ENCODE data around the gene ZNF491. TPM values are rescaled to one million over a fixed set of nuclear protein-coding genes. Genes with fewer than 3 reads are reported as not detected.

Gene ZNF491
- polyA plus RNA-seq, 1 donor from 2014 or later: 29.8 TPM

DNA sequence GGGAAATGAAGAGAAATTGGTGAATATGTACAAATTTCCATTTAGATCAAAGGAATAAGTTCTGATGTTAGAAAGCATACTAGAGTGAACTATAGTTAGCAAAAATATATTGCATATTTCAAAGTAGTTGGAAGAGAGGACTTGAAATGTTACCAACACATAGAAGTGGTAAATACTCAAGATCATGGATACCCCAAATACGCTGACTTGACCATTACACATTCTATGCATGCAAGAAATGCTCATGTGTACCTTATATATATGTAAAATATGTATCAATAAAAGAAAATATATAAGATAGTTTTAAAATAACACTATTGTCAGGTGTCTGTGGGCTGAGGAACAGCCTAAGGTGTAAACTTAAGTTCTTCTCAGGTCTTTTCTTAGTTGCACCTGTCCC lies 14.6 kb upstream of the ZNF491 start:
- Histone ChIP-seq H3K4me3 (ENCODE audit: low read length) (no peak overlapping the region), H3F3A (ENCODE audit: insufficient read depth, low read length, poor library complexity, severe bottlenecking) (no peaks in the 10 kb centered on the region), H3K9me2 (ENCODE audit: insufficient read depth, low read length) (no peaks in the 10 kb centered on the region), H2AFZ (ENCODE audit: low read depth, low read length) (no peak overlapping the region), H3K4me2 (ENCODE audit: low read length) (no peak overlapping the region), H3K27ac (ENCODE audit: low read length) (no peak overlapping the region), H3K9me3 (ENCODE audit: low read length) (peaks cover 14% of the 10 kb centered on the region), H3K79me2 (replicated peaks; ENCODE audit: insufficient read depth, low read length) (no peaks in the 10 kb centered on the region), H3K9ac (ENCODE audit: low read length) (no peak overlapping the region), H3K27me3 (ENCODE audit: insufficient read depth, low read depth, low read length) (no peaks in the 10 kb centered on the region), H4K20me1 (ENCODE audit: insufficient read depth) (no peaks in the 10 kb centered on the region), H3K36me3 (ENCODE audit: insufficient read depth, low read length) (peaks cover 43% of the 10 kb centered on the region)
- TF ChIP-seq RAD21 (conservative IDR thresholded peaks at IDR 0.05) (no peak), TAF1 (IDR thresholded peaks at IDR 0.05; ENCODE audit: low read depth) (no peak)
- TF ChIP-seq, protein P1, sequence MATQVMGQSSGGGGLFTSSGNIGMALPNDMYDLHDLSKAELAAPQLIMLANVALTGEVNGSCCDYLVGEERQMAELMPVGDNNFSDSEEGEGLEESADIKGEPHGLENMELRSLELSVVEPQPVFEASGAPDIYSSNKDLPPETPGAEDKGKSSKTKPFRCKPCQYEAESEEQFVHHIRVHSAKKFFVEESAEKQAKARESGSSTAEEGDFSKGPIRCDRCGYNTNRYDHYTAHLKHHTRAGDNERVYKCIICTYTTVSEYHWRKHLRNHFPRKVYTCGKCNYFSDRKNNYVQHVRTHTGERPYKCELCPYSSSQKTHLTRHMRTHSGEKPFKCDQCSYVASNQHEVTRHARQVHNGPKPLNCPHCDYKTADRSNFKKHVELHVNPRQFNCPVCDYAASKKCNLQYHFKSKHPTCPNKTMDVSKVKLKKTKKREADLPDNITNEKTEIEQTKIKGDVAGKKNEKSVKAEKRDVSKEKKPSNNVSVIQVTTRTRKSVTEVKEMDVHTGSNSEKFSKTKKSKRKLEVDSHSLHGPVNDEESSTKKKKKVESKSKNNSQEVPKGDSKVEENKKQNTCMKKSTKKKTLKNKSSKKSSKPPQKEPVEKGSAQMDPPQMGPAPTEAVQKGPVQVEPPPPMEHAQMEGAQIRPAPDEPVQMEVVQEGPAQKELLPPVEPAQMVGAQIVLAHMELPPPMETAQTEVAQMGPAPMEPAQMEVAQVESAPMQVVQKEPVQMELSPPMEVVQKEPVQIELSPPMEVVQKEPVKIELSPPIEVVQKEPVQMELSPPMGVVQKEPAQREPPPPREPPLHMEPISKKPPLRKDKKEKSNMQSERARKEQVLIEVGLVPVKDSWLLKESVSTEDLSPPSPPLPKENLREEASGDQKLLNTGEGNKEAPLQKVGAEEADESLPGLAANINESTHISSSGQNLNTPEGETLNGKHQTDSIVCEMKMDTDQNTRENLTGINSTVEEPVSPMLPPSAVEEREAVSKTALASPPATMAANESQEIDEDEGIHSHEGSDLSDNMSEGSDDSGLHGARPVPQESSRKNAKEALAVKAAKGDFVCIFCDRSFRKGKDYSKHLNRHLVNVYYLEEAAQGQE (IDR thresholded peaks at IDR 0.05; ENCODE audit: borderline replicate concordance): no peak

GRCh38 chr19:11784356-11784755 lies 14.0 kb upstream of the ZNF491 start:
- H4K20me1 ChIP-seq (ENCODE audit: insufficient read depth): no peaks in the 10 kb centered on the region
- no peak overlapping the region for H3K9ac ChIP-seq (ENCODE audit: low read length)
- no peaks in the 10 kb centered on the region for H3K79me2 ChIP-seq (replicated peaks; ENCODE audit: insufficient read depth, low read length)
- H3K4me3 ChIP-seq (ENCODE audit: low read length): no peak overlapping the region
- TF ChIP-seq EZH2 (IDR thresholded peaks at IDR 0.05; ENCODE audit: borderline replicate concordance, insufficient read depth, low read length, poor library complexity, severe bottlenecking) (no peak), MXI1 (conservative IDR thresholded peaks at IDR 0.05; ENCODE audit: poor library complexity, severe bottlenecking) (no peak), SMC3 (conservative IDR thresholded peaks at IDR 0.05; ENCODE audit: poor library complexity) (no peak), TAF1 (IDR thresholded peaks at IDR 0.05; ENCODE audit: low read depth) (no peak), EP300 (conservative IDR thresholded peaks at IDR 0.05; ENCODE audit: poor library complexity, severe bottlenecking) (no peak), POLR2AphosphoS5 (IDR thresholded peaks at IDR 0.05) (no peak), RAD21 (conservative IDR thresholded peaks at IDR 0.05) (no peak)
- TF ChIP-seq, protein P1 (IDR thresholded peaks at IDR 0.05; ENCODE audit: borderline replicate concordance): no peak
- H3K9me2 ChIP-seq (ENCODE audit: insufficient read depth, low read length): no peaks in the 10 kb centered on the region
- no peak overlapping the region for H3K4me2 ChIP-seq (ENCODE audit: low read length)
- H3K36me3 ChIP-seq (ENCODE audit: insufficient read depth, low read length): peaks cover 40% of the 10 kb centered on the region
- no peaks in the 10 kb centered on the region for H3F3A ChIP-seq (ENCODE audit: insufficient read depth, low read length, poor library complexity, severe bottlenecking)
- no peak overlapping the region for H3K27ac ChIP-seq (ENCODE audit: low read length)
- H2AFZ ChIP-seq (ENCODE audit: low read depth, low read length): no peak overlapping the region
- peaks cover 15% of the 10 kb centered on the region for H3K9me3 ChIP-seq (ENCODE audit: low read length)
- H3K27me3 ChIP-seq (ENCODE audit: insufficient read depth, low read depth, low read length): no peaks in the 10 kb centered on the region

All from neural cell (in vitro differentiated cells).